ENCODE results near the gene P2RY13. TPM values are rescaled to one million over a fixed set of nuclear protein-coding genes. Genes with fewer than 3 reads are reported as not detected.

P2RY13 gene
- total and polyA plus RNA-seq, 2 donors (not counting 1 experiment from before 2014, with no cell fraction given): 0.92 to 1.0 TPM

GRCh38 chr3:151327571-151328198 lies 1.7 kb downstream of the P2RY13 start:
- Histone ChIP-seq H3K27me3 (replicated peaks in 1 of 4; ENCODE audit: control extremely low read depth in 1 of 4, control insufficient read depth in 3 of 4, insufficient read depth in 4 of 4, low read length in 3 of 4) (no peaks in the 10 kb centered on the region), H3K9me3 (ENCODE audit: control extremely low read depth in 1 of 3, control insufficient read depth in 2 of 3, insufficient read depth in 1 of 3, low read length in 2 of 3) (no peaks in the 10 kb centered on the region), H3K36me3 (replicated peaks in 1 of 2; ENCODE audit: control extremely low read depth in 1 of 2, control insufficient read depth in 1 of 2, extremely low read depth in 1 of 2, insufficient read depth in 2 of 2, low read length in 1 of 2) (no peaks in the 10 kb centered on the region), H3K4me1 (ENCODE audit: control insufficient read depth in 2 of 2, insufficient read depth in 2 of 2, low read length in 2 of 2) (peaks cover 7 to 8% of the 10 kb centered on the region in 2 donors), H3K27ac (ENCODE audit: low read length in 2 of 2) (no peak overlapping the region), H2AFZ (ENCODE audit: insufficient read depth, low read depth, low read length, poor library complexity, severe bottlenecking) (no peak overlapping the region), H3K79me2 (ENCODE audit: control insufficient read depth, insufficient read depth, low read length) (no peaks in the 10 kb centered on the region), H3K9ac (ENCODE audit: low read length) (no peak overlapping the region), H4K20me1 (ENCODE audit: control insufficient read depth, insufficient read depth, low read length, poor library complexity, severe bottlenecking) (no peaks in the 10 kb centered on the region), H3K4me2 (replicated peaks; ENCODE audit: low read depth, low read length, poor library complexity, severe bottlenecking) (no peak overlapping the region), H3K4me3 (ENCODE audit: control extremely low read depth in 1 of 5, extremely low read depth in 1 of 5, insufficient read depth in 1 of 5, low read depth in 2 of 5, low read length in 4 of 5) (peak overlapping the region in 1 of 5 experiments; percentile 82)
- no peaks in the 10 kb centered on the region for H3K9me3 Mint-ChIP-seq (ENCODE audit: insufficient read depth)
- ATAC-seq (ENCODE audit: low read depth) (no peak), DNase-seq (peak; percentile 33)
- TF ChIP-seq, protein P1, sequence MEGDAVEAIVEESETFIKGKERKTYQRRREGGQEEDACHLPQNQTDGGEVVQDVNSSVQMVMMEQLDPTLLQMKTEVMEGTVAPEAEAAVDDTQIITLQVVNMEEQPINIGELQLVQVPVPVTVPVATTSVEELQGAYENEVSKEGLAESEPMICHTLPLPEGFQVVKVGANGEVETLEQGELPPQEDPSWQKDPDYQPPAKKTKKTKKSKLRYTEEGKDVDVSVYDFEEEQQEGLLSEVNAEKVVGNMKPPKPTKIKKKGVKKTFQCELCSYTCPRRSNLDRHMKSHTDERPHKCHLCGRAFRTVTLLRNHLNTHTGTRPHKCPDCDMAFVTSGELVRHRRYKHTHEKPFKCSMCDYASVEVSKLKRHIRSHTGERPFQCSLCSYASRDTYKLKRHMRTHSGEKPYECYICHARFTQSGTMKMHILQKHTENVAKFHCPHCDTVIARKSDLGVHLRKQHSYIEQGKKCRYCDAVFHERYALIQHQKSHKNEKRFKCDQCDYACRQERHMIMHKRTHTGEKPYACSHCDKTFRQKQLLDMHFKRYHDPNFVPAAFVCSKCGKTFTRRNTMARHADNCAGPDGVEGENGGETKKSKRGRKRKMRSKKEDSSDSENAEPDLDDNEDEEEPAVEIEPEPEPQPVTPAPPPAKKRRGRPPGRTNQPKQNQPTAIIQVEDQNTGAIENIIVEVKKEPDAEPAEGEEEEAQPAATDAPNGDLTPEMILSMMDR (IDR thresholded peaks at IDR 0.05): peak; percentile 81
- no peak for TF ChIP-seq EZH2 (IDR thresholded peaks at IDR 0.05; ENCODE audit: borderline replicate concordance, insufficient read depth, low read depth, low read length, poor library complexity, severe bottlenecking)
- no CpG with 5 or more reads among the region's 3 CpGs for WGBS (ENCODE audit: insufficient coverage)
- intact Hi-C loops (cut with micrococcal nuclease): loop anchor here (2.0 to 5.0 kb wide), 3 partner anchors 25 to 55 kb away; partner anchors contain the start of gene P2RY14
- peaks cover 26% of the 10 kb centered on the region for H3K4me1 Mint-ChIP-seq
- no peaks in the 10 kb centered on the region for H3K27me3 Mint-ChIP-seq
- ChIA-PET CTCF (interaction anchor here (0.5 to 4.7 kb wide), 23 partner anchors 9 to 986 kb away, joined by 3 to 26 read pairs (median 4); partner anchors contain the start of gene P2RY12), POLR2A (interaction anchor here (0.6 kb wide), 1 partner anchor 1804 kb away, joined by 3 read pairs; no protein-coding TSS in a partner anchor)
- H3K4me3 Mint-ChIP-seq: no peak overlapping the region
- H3K27ac Mint-ChIP-seq: peak overlapping the region; percentile 75

DNA sequence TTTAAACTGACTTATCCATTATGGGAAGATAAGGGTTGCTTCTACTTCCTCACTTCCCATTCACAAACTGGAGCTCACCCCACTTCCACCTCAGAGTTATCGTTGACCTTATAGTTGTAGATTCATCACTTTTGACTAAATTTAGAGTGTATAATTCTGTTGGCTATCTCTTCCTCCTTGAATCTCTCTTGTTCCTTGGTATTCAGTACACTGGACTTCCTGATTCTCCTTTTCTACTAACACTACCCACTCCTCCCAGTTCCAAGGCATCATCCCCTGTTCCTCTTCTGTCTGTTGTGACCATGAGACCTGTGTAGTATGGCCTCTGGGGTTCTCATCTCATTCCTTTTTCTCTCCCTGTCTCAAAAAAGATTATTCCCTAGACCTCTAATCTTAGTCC lies 6.8 kb downstream of the P2RY13 start:
- Mint-ChIP-seq H3K27me3 (no peaks in the 10 kb centered on the region), H3K4me3 (no peak overlapping the region), H3K4me1 (peaks cover 7% of the 10 kb centered on the region), H3K9me3 (ENCODE audit: insufficient read depth) (no peaks in the 10 kb centered on the region), H3K27ac (no peak overlapping the region)
- Histone ChIP-seq H3K4me1 (ENCODE audit: control insufficient read depth in 2 of 2, insufficient read depth in 2 of 2, low read length in 2 of 2) (no peaks in the 10 kb centered on the region), H3K79me2 (ENCODE audit: control insufficient read depth, insufficient read depth, low read length) (no peaks in the 10 kb centered on the region), H4K20me1 (ENCODE audit: control insufficient read depth, insufficient read depth, low read length, poor library complexity, severe bottlenecking) (no peaks in the 10 kb centered on the region), H3K4me2 (replicated peaks; ENCODE audit: low read depth, low read length, poor library complexity, severe bottlenecking) (no peak overlapping the region), H3K36me3 (replicated peaks in 1 of 2; ENCODE audit: control extremely low read depth in 1 of 2, control insufficient read depth in 1 of 2, extremely low read depth in 1 of 2, insufficient read depth in 2 of 2, low read length in 1 of 2) (no peaks in the 10 kb centered on the region), H3K9ac (ENCODE audit: low read length) (no peak overlapping the region), H3K9me3 (ENCODE audit: control extremely low read depth in 1 of 3, control insufficient read depth in 2 of 3, insufficient read depth in 1 of 3, low read length in 2 of 3) (no peaks in the 10 kb centered on the region), H2AFZ (ENCODE audit: insufficient read depth, low read depth, low read length, poor library complexity, severe bottlenecking) (no peak overlapping the region), H3K27ac (ENCODE audit: low read length in 2 of 2) (no peak overlapping the region), H3K27me3 (replicated peaks in 1 of 4; ENCODE audit: control extremely low read depth in 1 of 4, control insufficient read depth in 3 of 4, insufficient read depth in 4 of 4, low read length in 3 of 4) (no peaks in the 10 kb centered on the region), H3K4me3 (ENCODE audit: control extremely low read depth in 1 of 5, extremely low read depth in 1 of 5, insufficient read depth in 1 of 5, low read depth in 2 of 5, low read length in 4 of 5) (no peak overlapping the region)
- no peak for TF ChIP-seq EZH2 (IDR thresholded peaks at IDR 0.05; ENCODE audit: borderline replicate concordance, insufficient read depth, low read depth, low read length, poor library complexity, severe bottlenecking)
- TF ChIP-seq, protein P1 (IDR thresholded peaks at IDR 0.05): no peak
- DNase-seq (no peak), ATAC-seq (ENCODE audit: low read depth) (no peak)
- CTCF ChIA-PET: no interaction called here
- no CpG with 5 or more reads among the region's 1 CpG for WGBS (ENCODE audit: insufficient coverage)
- intact Hi-C loops (cut with micrococcal nuclease): no loop called here
- POLR2A ChIA-PET: no interaction called here

Data from B cell (primary cell).